HUES6 (cell line): ENCODE results near the gene NPHP1.
"Not testable (repeated sequence)": the region's sequence is repeated elsewhere in the genome, so short reads cannot be mapped to it uniquely, and the experiment has no call there.

Source experiments
- H3K27ac ChIP-seq: 2 replicates; pipeline ENCODE4 v1.7.0; 2013; ENCODE audit warnings: low read depth, mild to moderate bottlenecking, low read length, inconsistent platforms
- H3K27me3 ChIP-seq: 2 replicates; pipeline ENCODE4 v1.6.1; 2013; ENCODE audit warnings: low read length; ENCODE audit not compliant: control insufficient read depth, insufficient read depth
- H3K36me3 ChIP-seq: 2 replicates; pipeline ENCODE4 v1.6.1; 2013; ENCODE audit warnings: low read length; ENCODE audit not compliant: control insufficient read depth, insufficient read depth
- H3K4me1 ChIP-seq: 2 replicates; pipeline ENCODE4 v1.6.1; 2013; ENCODE audit warnings: low read length; ENCODE audit not compliant: control insufficient read depth, insufficient read depth
- H3K4me3 ChIP-seq: 2 replicates; pipeline ENCODE4 v1.5.1; 2013; ENCODE audit warnings: low read depth, low read length
- H3K9ac ChIP-seq: one replicate; pipeline ENCODE4 v1.6.1; 2013; ENCODE audit warnings: mild to moderate bottlenecking, low read length
- H3K9me3 ChIP-seq: 2 replicates; pipeline ENCODE4 v1.6.1; 2013; ENCODE audit warnings: low read depth, low read length; ENCODE audit not compliant: control insufficient read depth, insufficient read depth

Gene NPHP1

DNA sequence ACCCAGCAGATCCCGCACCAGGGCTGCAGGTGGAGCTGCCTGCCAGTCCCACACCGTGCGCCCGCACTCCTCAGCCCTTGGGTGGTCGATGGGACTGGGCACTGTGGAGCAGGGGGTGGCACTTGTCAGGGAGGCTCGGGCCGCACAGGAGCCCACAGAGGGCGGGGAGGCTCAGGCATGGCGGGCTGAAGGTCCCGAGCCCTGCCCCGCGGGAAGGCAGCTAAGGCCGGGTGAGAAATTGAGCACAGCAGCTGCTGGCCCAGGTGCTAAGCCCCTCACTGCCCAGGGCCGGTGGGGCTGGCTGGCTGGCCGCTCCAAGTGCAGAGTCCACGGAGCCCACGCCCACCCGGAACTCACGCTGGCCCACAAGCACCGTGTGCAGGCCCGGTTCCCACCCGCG lies 14.6 kb downstream of the NPHP1 start:
- not testable (repeated sequence) for H3K36me3 ChIP-seq, H3K4me3 ChIP-seq, H3K27ac ChIP-seq, H3K9ac ChIP-seq, H3K27me3 ChIP-seq, H3K4me1 ChIP-seq
- peaks cover 17% of the 10 kb centered on the region for H3K9me3 ChIP-seq

DNA sequence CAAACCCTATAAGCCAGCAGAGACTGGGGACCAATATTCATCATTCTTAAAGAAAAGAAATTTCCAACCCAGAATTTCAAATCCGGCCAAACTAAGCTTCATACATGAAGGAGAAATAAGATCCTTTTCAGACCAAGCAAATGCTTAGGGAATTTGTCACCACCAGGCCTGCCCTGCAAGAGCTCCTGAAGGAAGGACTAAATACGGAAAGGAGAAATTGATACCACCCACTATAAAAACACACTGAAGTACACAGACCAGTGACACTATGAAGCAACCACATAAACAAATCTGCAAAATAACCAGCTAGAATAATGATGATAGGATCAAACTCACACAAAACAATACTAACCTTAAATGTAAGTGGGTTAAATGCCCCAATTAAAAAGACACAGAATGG lies 22.4 kb downstream of the NPHP1 start:
- Histone ChIP-seq H3K27me3 (no peaks in the 10 kb centered on the region), H3K27ac (no peak overlapping the region), H3K36me3 (no peaks in the 10 kb centered on the region), H3K4me3 (no peak overlapping the region), H3K9me3 (peaks cover 38% of the 10 kb centered on the region), H3K9ac (no peak overlapping the region), H3K4me1 (no peaks in the 10 kb centered on the region)

DNA sequence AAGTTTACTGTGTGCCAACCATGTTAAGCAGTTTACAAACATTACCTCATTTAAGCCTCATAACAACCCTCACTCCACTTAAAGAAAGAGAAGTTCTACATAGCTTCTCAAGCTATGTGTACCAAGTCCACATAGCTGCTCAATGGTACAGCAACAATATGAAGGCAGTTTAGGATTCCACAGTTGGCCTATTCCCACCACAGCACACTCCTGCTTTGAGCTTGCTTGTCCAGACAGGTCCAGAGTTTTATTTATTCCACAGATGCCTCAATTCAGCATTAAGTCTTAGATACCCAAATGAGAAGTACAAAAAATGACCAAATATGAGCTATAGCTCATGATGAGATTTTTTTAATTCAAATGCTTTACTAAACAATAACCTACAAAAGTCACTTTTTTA lies 24.8 kb downstream of the NPHP1 start:
- no peak overlapping the region for H3K27ac ChIP-seq

DNA sequence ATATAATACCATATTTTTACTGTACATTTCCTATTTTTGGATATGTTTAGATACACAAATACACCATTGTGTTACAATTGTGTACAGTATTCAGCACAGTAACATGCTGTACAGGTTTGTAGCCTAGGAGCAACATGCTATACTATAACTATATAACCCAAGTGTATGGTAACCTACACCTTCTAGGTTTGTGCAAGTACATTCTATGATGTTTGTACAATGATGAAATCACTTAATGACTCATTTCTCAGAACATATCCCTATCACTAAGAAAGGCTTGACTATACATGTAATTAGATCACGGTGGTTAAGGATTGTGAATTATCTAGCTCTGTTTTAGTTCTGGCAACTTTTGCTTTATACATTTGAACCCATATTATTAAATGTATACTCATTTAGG lies 31.3 kb downstream of the NPHP1 start:
- Histone ChIP-seq H3K27me3 (no peaks in the 10 kb centered on the region), H3K27ac (no peak overlapping the region), H3K36me3 (no peaks in the 10 kb centered on the region), H3K9me3 (no peaks in the 10 kb centered on the region), H3K9ac (no peak overlapping the region), H3K4me3 (no peak overlapping the region), H3K4me1 (no peaks in the 10 kb centered on the region)

More for the DNA sequence above, 24.8 kb downstream of the NPHP1 start:
- no peaks in the 10 kb centered on the region for H3K36me3 ChIP-seq
- peaks cover 31% of the 10 kb centered on the region for H3K9me3 ChIP-seq
- H3K27me3 ChIP-seq: no peaks in the 10 kb centered on the region
- no peaks in the 10 kb centered on the region for H3K4me1 ChIP-seq
- no peak overlapping the region for H3K4me3 ChIP-seq
- H3K9ac ChIP-seq: no peak overlapping the region

DNA sequence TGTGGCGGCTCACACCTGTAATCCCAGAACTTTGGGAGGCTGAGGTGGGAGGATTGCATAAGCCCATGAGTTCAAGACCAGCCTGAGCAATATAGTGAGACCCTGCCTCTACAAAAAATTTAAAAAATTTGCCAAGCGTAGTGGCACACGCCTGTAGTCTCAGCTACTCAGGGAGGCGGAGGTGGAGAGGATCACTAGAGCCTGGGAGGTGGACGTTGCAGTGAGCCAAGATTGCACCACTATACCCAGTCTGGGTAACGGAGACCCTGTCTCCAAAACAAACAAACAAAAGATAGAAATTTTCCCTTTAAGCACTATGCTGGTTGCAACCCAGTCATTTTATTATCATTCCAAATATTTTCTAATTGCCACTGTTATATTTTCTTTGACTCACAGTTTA lies 32.3 kb downstream of the NPHP1 start:
- Histone ChIP-seq H3K9me3 (no peaks in the 10 kb centered on the region), H3K9ac (no peak overlapping the region), H3K27ac (no peak overlapping the region), H3K36me3 (no peaks in the 10 kb centered on the region), H3K27me3 (no peaks in the 10 kb centered on the region), H3K4me3 (no peak overlapping the region), H3K4me1 (peaks cover 6% of the 10 kb centered on the region)

DNA sequence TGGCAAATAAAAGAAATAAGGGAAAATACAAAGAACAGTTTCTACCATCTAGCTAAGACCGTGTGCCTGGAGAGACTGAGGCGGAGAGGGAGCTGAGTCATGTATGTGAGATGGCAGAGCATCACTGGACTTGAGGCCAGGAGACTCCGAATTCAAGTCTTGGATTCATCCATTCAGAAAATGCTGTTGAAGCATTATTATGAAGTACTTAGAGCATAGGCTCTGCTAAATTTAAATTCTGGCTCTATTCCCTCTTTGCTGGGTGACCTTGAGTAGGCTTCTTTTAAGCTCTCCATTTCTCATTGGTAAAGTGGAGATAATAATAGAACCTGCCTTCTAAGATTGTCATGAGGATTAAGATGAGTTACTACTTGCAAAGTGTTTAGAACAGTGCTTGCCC lies 34.7 kb downstream of the NPHP1 start:
- Histone ChIP-seq H3K4me3 (no peak overlapping the region), H3K36me3 (no peaks in the 10 kb centered on the region), H3K9ac (no peak overlapping the region), H3K9me3 (no peaks in the 10 kb centered on the region), H3K4me1 (peaks cover 20% of the 10 kb centered on the region), H3K27ac (no peak overlapping the region), H3K27me3 (no peaks in the 10 kb centered on the region)

DNA sequence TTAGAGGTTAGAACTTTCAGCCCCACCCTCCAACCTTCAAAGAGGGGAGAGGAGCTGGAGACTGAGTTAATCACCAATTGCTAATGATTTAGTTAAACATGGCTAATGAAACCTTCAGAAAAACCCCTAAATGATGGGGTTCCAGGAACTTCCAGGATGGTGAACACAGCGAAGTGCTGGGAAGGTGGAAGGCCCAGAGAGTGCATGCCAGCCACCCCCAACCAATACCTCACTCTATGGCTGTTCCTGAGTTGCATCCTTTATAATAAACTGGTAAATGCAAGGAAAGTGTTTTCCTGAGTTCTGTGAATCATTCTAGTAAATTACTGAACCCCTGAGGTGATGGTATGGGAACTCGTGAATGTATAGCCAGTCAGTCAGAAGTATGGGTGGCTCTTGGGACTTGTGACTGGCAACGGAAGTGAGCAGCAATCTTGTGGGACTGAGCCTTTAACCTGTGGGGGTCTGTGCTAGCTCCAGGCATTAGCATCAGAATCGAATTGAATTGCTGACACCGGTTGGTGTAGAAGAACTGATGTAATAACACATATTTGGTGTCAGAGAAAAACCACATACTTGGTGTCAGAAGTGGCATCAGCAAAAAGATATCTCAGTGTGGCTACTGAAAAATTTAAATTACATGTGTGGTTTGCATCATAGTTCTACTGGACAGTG lies 37.4 kb downstream of the NPHP1 start:
- Histone ChIP-seq H3K27ac (peak overlapping the region; percentile 55; the same call in 1 of the 2 replicates), H3K4me1 (peaks cover 20% of the 10 kb centered on the region), H3K36me3 (no peaks in the 10 kb centered on the region), H3K4me3 (peak overlapping the region; percentile 22; the same call in 1 of the 2 replicates), H3K27me3 (no peaks in the 10 kb centered on the region), H3K9me3 (no peaks in the 10 kb centered on the region), H3K9ac (no peak overlapping the region)

DNA sequence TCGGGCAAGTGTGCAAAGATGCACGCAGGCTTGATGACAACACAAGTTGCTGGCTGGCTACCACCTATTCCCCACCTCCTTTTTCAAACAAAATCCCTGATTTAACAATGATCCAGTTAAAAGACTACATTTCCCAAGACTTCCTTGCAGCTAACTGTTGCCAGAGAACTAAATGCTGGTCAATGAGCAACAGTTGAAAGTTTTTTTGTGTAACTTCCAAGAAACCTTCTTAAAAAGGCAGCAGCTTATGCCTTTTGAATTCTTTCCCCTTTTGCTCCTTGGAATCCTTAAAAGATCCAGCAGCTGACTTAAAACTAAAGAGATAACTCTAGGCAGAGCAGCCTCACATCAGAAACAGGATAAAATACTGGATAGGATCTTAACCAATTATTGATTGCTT lies 38.5 kb downstream of the NPHP1 start:
- Histone ChIP-seq H3K9me3 (no peaks in the 10 kb centered on the region), H3K4me1 (peaks cover 20% of the 10 kb centered on the region), H3K4me3 (no peak overlapping the region), H3K36me3 (no peaks in the 10 kb centered on the region), H3K27ac (no peak overlapping the region), H3K27me3 (no peaks in the 10 kb centered on the region), H3K9ac (no peak overlapping the region)

DNA sequence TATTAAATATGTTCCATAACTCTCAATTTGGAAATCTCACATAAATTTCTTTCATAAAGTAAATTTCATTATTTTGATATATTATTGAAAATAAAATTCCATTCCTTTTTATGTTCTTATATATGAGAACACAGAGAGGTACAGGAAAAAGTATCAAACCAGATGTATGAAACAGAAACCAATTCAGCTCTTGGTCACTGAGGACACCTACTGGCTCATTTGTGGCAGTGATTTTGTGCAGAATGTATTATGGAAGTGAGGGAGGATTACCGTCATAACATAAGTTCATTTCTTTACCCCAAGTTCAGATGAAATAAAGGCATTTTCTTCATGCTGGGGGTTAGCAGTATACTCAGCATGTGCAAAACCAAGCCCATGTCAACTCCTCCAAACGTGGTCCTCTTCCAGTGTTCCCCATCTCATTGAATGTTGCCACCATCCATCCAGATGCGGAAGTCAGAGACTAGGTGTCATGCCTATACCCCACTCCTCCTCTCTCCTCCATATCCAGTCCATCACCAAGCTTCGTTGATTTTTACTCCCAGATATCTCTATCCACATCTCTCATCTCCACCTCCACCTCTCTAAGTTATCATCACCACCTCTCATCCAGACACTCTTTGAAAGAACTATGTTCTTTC lies 47.5 kb downstream of the NPHP1 start:
- H3K36me3 ChIP-seq: no peaks in the 10 kb centered on the region
- no peak overlapping the region for H3K4me3 ChIP-seq
- no peak overlapping the region for H3K27ac ChIP-seq
- H3K4me1 ChIP-seq: no peaks in the 10 kb centered on the region
- H3K27me3 ChIP-seq: no peaks in the 10 kb centered on the region
- H3K9ac ChIP-seq: no peak overlapping the region
- peaks cover 22% of the 10 kb centered on the region for H3K9me3 ChIP-seq

DNA sequence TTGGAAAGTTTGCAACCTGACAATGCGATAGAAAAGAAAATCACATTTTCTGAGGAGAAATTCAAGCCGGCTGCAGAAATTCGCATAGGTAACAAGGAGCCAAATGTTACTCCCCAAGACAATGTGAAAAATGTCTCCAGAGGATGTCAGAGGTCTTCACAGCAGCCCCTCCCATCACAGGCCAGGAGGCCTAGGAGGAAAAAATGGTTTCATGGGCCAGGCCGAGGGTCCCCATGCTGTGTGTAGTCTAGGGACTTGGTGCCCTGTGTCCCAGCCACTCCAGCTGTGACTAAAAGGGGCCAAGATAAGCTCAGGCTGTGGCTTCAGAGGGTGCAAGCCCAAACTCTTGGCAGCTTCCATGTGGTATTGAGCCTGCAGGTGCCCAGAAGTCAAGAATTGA lies 50.0 kb downstream of the NPHP1 start:
- not testable (repeated sequence) for H3K27me3 ChIP-seq, H3K4me3 ChIP-seq, H3K4me1 ChIP-seq, H3K27ac ChIP-seq, H3K9ac ChIP-seq, H3K36me3 ChIP-seq
- peaks cover 22% of the 10 kb centered on the region for H3K9me3 ChIP-seq

DNA sequence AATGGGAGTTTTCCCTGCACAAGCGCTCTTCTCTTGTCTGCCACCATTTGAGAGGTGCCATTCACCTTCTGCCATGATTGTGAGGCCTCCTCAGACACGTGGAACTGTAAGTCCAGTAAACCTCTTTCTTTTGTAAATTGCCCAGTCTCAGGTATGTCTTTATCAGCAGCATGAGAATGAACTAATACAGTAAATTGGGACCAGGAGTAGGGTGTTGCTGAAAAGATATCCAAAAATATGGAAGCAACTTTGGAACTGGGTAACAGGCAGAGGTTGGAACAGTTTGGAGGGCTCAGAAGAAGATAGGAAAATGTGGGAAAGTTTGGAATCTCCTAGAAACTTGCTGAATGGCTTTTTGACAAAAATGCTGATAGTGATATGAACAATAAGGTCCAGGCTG lies 50.6 kb downstream of the NPHP1 start:
- H3K27ac ChIP-seq, H3K36me3 ChIP-seq, H3K4me3 ChIP-seq, H3K27me3 ChIP-seq, H3K9ac ChIP-seq, H3K4me1 ChIP-seq: not testable (repeated sequence)
- H3K9me3 ChIP-seq: peaks cover 22% of the 10 kb centered on the region
